Urinary bladder (tissue), 4 donors: ENCODE data around the gene GAS7. TPM values are rescaled to one million over a fixed set of nuclear protein-coding genes. Genes with fewer than 3 reads are reported as not detected.
"Not testable (repeated sequence)": the region's sequence is repeated elsewhere in the genome, so short reads cannot be mapped to it uniquely, and the experiment has no call there.

ENCODE experiments used
- DNase-seq: peaks from one replicate; pipeline ENCODE4 v3.0.0-alpha.2; 2015; ENCODE audit errors: extremely low spot score
- H3K27ac ChIP-seq: one replicate; pipeline ENCODE4 v1.5.1; 2013; ENCODE audit warnings: low read depth, mild to moderate bottlenecking, moderate library complexity
- H3K36me3 ChIP-seq: one replicate; pipeline ENCODE4 v1.6.1; 2013; ENCODE audit warnings: mild to moderate bottlenecking, moderate library complexity; ENCODE audit not compliant: insufficient read depth
- H3K4me1 ChIP-seq: one replicate; pipeline ENCODE4 v1.6.1; 2013; ENCODE audit warnings: mild to moderate bottlenecking, moderate library complexity; ENCODE audit not compliant: insufficient read depth
- H3K4me3 ChIP-seq: one replicate; pipeline ENCODE4 v1.5.1; 2013; ENCODE audit warnings: low read depth, low read length
- WGBS: extraction: QIAGEN DNeasy Blood & Tissue Kit; methylation state at CpG from one replicate; pipeline ENCODE4 v1.1.7; 2013; 5-methylcytosine and 5-hydroxymethylcytosine counted together
- polyA plus RNA-seq: library from polyadenylated mRNA; stranded (reverse); fragments of 200-250 nt; gene quantifications from one replicate; pipeline ENCODE4 v1.2.3, GENCODE V29; 2013
- total RNA-seq: library from RNA; depleted of rRNA; stranded (reverse); fragments of >200 nt; gene quantifications from one replicate; pipeline ENCODE4 v1.2.3, GENCODE V29; 2014
- donor health status: healthy with polysubstance abuse.
- donor health status: healthy.

Gene GAS7
- total and polyA plus RNA-seq, 2 donors = 32.7 to 86.7 TPM

- 98% methylated on average over 5 of the region's 5 CpGs for WGBS
- no peaks in the 10 kb centered on the region for H3K4me1 ChIP-seq
- H3K36me3 ChIP-seq = no peaks in the 10 kb centered on the region
- no peak for DNase-seq
- H3K27ac ChIP-seq = no peak overlapping the region
- no peak overlapping the region for H3K4me3 ChIP-seq
These were observed 82.1 kb downstream of the GAS7 start for GRCh38 chr17:10116267-10116666.

- 80% methylated on average over 4 of the region's 4 CpGs for WGBS
- no peak overlapping the region for H3K27ac ChIP-seq
- H3K4me3 ChIP-seq = no peak overlapping the region
- no peak for DNase-seq
- H3K36me3 ChIP-seq = no peaks in the 10 kb centered on the region
- H3K4me1 ChIP-seq = no peaks in the 10 kb centered on the region
These were observed 82.9 kb downstream of the GAS7 start for GRCh38 chr17:10115536-10115932.

- Histone ChIP-seq H3K4me3 (no peak overlapping the region), H3K36me3 (no peaks in the 10 kb centered on the region), H3K27ac (peak overlapping the region; percentile 51), H3K4me1 (no peaks in the 10 kb centered on the region)
- WGBS = 2% methylated on average over 11 of the region's 11 CpGs
- peak; percentile 79 for DNase-seq
These were observed 83.4 kb downstream of the GAS7 start for GRCh38 chr17:10114931-10115535.

- no peak overlapping the region for H3K27ac ChIP-seq
- DNase-seq = no peak
- H3K36me3 ChIP-seq = no peaks in the 10 kb centered on the region
- WGBS = 57% methylated on average over 4 of the region's 4 CpGs
- no peak overlapping the region for H3K4me3 ChIP-seq
- H3K4me1 ChIP-seq = no peaks in the 10 kb centered on the region
These were observed 85.4 kb downstream of the GAS7 start for GRCh38 chr17:10112962-10113361.

- H3K4me3 ChIP-seq = no peak overlapping the region
- WGBS = 75% methylated on average over 9 of the region's 9 CpGs
- no peaks in the 10 kb centered on the region for H3K36me3 ChIP-seq
- H3K4me1 ChIP-seq = no peaks in the 10 kb centered on the region
- DNase-seq = no peak
- H3K27ac ChIP-seq = no peak overlapping the region
These were observed 86.4 kb downstream of the GAS7 start for GRCh38 chr17:10111907-10112452.

- DNase-seq = no peak
- H3K27ac ChIP-seq = no peak overlapping the region
- no peaks in the 10 kb centered on the region for H3K36me3 ChIP-seq
- 59% methylated on average over 4 of the region's 4 CpGs for WGBS
- no peak overlapping the region for H3K4me3 ChIP-seq
- no peaks in the 10 kb centered on the region for H3K4me1 ChIP-seq
These were observed 89.3 kb downstream of the GAS7 start for GRCh38 chr17:10109146-10109545.

GRCh38 chr17:10107316-10108165 lies 90.9 kb downstream of the GAS7 start:
- no peaks in the 10 kb centered on the region for H3K36me3 ChIP-seq
- no peak for DNase-seq

GRCh38 chr17:10106067-10106466 lies 92.3 kb downstream of the GAS7 start:
- WGBS = 76% methylated on average over 9 of the region's 9 CpGs
- no peak for DNase-seq
- peak overlapping the region; percentile 40 for H3K27ac ChIP-seq
- no peak overlapping the region for H3K4me3 ChIP-seq
- H3K36me3 ChIP-seq = no peaks in the 10 kb centered on the region
- no peaks in the 10 kb centered on the region for H3K4me1 ChIP-seq

More at GRCh38 chr17:10107316-10108165, 90.9 kb downstream of the GAS7 start:
- WGBS = 85% methylated on average over 11 of the region's 11 CpGs
- Histone ChIP-seq H3K27ac (no peak overlapping the region), H3K4me3 (no peak overlapping the region), H3K4me1 (no peaks in the 10 kb centered on the region)

GRCh38 chr17:10105513-10106001 lies 92.8 kb downstream of the GAS7 start:
- H3K4me1 ChIP-seq = no peaks in the 10 kb centered on the region
- 21% methylated on average over 10 of the region's 10 CpGs for WGBS
- H3K27ac ChIP-seq = peak overlapping the region; percentile 40
- no peaks in the 10 kb centered on the region for H3K36me3 ChIP-seq
- peak; percentile 62 for DNase-seq
- no peak overlapping the region for H3K4me3 ChIP-seq

GRCh38 chr17:10103712-10104111 lies 94.7 kb downstream of the GAS7 start:
- WGBS = 95% methylated on average over 3 of the region's 3 CpGs
- DNase-seq = no peak
- H3K4me1 ChIP-seq = no peaks in the 10 kb centered on the region
- H3K36me3 ChIP-seq = no peaks in the 10 kb centered on the region
- H3K27ac ChIP-seq = no peak overlapping the region
- H3K4me3 ChIP-seq = no peak overlapping the region

GRCh38 chr17:10102817-10103216 lies 95.6 kb downstream of the GAS7 start:
- 91% methylated on average over 8 of the region's 8 CpGs for WGBS
- no peak overlapping the region for H3K27ac ChIP-seq
- no peak for DNase-seq
- no peaks in the 10 kb centered on the region for H3K4me1 ChIP-seq
- no peaks in the 10 kb centered on the region for H3K36me3 ChIP-seq
- H3K4me3 ChIP-seq = no peak overlapping the region

- no peaks in the 10 kb centered on the region for H3K36me3 ChIP-seq
- DNase-seq = no peak
- 32% methylated on average over 8 of the region's 8 CpGs for WGBS
- no peaks in the 10 kb centered on the region for H3K4me1 ChIP-seq
- no peak overlapping the region for H3K27ac ChIP-seq
- no peak overlapping the region for H3K4me3 ChIP-seq
These were observed 99.3 kb downstream of the GAS7 start for GRCh38 chr17:10099051-10099571.

GRCh38 chr17:10096596-10096995 lies 101.8 kb downstream of the GAS7 start:
- 81% methylated on average over 8 of the region's 8 CpGs for WGBS
- Histone ChIP-seq H3K36me3 (no peaks in the 10 kb centered on the region), H3K27ac (no peak overlapping the region), H3K4me3 (no peak overlapping the region), H3K4me1 (no peaks in the 10 kb centered on the region)
- DNase-seq = no peak

- DNase-seq, H3K4me3 ChIP-seq, H3K36me3 ChIP-seq, H3K4me1 ChIP-seq, H3K27ac ChIP-seq: not testable (repeated sequence)
- WGBS = 19% methylated on average over 8 of the region's 8 CpGs
These were observed 103.1 kb downstream of the GAS7 start for GRCh38 chr17:10095295-10095694.
